ENCODE data around the gene TCEANC2.

DNA sequence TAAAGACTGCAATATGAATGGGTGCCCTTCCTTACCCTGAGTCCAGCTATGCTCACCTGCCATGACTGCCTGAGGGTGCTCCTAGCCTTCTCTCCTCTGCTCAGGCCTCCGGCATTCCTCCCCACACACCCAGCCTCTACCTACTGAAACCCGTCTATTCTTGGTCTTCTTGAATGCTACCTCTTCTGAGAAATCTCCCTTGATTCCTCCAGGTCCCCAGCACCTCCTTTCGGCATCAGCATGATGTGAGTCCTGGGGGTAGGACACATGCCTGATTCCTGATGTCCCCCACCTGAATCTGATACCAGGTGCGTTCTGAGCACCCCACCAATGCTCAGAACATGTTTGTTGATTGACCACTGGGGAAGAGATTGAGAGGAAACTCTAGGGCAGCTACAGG lies 44.0 kb upstream of the TCEANC2 start:
- TF ChIP-seq, protein P1, sequence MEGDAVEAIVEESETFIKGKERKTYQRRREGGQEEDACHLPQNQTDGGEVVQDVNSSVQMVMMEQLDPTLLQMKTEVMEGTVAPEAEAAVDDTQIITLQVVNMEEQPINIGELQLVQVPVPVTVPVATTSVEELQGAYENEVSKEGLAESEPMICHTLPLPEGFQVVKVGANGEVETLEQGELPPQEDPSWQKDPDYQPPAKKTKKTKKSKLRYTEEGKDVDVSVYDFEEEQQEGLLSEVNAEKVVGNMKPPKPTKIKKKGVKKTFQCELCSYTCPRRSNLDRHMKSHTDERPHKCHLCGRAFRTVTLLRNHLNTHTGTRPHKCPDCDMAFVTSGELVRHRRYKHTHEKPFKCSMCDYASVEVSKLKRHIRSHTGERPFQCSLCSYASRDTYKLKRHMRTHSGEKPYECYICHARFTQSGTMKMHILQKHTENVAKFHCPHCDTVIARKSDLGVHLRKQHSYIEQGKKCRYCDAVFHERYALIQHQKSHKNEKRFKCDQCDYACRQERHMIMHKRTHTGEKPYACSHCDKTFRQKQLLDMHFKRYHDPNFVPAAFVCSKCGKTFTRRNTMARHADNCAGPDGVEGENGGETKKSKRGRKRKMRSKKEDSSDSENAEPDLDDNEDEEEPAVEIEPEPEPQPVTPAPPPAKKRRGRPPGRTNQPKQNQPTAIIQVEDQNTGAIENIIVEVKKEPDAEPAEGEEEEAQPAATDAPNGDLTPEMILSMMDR (IDR thresholded peaks at IDR 0.05), result no peak
- TF ChIP-seq POLR2AphosphoS5 (IDR thresholded peaks at IDR 0.05), result no peak
